CMK (cell line): ENCODE data around the gene NEIL3.
A peak's percentile ranks its signal among the peaks of the same experiment; 100 is the strongest.

Experiments
- DNase-seq: peaks from one replicate; pipeline ENCODE4 v3.0.0-alpha.2; 2010; ENCODE audit warnings: low read depth

The NEIL3 gene

GRCh38 chr4:177309522-177310371 is at the start of gene NEIL3:
Gene NEIL3 (plus strand): TSS chr4:177309874. CDS start chr4:177309954, 80 bp downstream.
- peak; percentile 75 for DNase-seq

GRCh38 chr4:177263818-177264217 is 45.9 kb upstream of the NEIL3 start:
- DNase-seq = no peak

- DNase-seq = no peak
Observed at GRCh38 chr4:177264788-177265422, 44.8 kb upstream of the NEIL3 start.

GRCh38 chr4:177265729-177266128 is 43.9 kb upstream of the NEIL3 start:
- DNase-seq = no peak

- no peak for DNase-seq
Observed at GRCh38 chr4:177266506-177266905, 43.2 kb upstream of the NEIL3 start.

GRCh38 chr4:177267911-177268310 is 41.8 kb upstream of the NEIL3 start:
- no peak for DNase-seq

- no peak for DNase-seq
Observed at GRCh38 chr4:177271091-177271490, 38.6 kb upstream of the NEIL3 start.

- no peak for DNase-seq
Observed at GRCh38 chr4:177271915-177272766, 37.5 kb upstream of the NEIL3 start.

- DNase-seq = no peak
Observed at GRCh38 chr4:177275999-177276398, 33.7 kb upstream of the NEIL3 start.

GRCh38 chr4:177281351-177281909 is 28.2 kb upstream of the NEIL3 start:
- DNase-seq = no peak

- no peak for DNase-seq
Observed at GRCh38 chr4:177282284-177282835, 27.3 kb upstream of the NEIL3 start.

GRCh38 chr4:177283167-177283566 is 26.5 kb upstream of the NEIL3 start:
- DNase-seq = no peak

GRCh38 chr4:177285953-177286352 is 23.7 kb upstream of the NEIL3 start:
- DNase-seq = no peak

GRCh38 chr4:177287255-177287654 is 22.4 kb upstream of the NEIL3 start:
- no peak for DNase-seq

GRCh38 chr4:177288335-177288734 is 21.3 kb upstream of the NEIL3 start:
- no peak for DNase-seq

- no peak for DNase-seq
Observed at GRCh38 chr4:177290780-177291179, 18.9 kb upstream of the NEIL3 start.

GRCh38 chr4:177292171-177292570 is 17.5 kb upstream of the NEIL3 start:
- no peak for DNase-seq

- DNase-seq = no peak
Observed at GRCh38 chr4:177293208-177294033, 16.3 kb upstream of the NEIL3 start.

GRCh38 chr4:177297785-177298391 is 11.8 kb upstream of the NEIL3 start:
- DNase-seq = no peak

- no peak for DNase-seq
Observed at GRCh38 chr4:177301126-177301639, 8.5 kb upstream of the NEIL3 start.
